A673 (cell line): ENCODE data around the gene SSTR4. TPM values are rescaled to one million over a fixed set of nuclear protein-coding genes. Genes with fewer than 3 reads are reported as not detected.

ENCODE experiments used
- BruUV-seq: library from RNA; stranded (reverse); fragments of 400-500 nt; replicated peaks from 2 replicates; lab custom pipeline; 2021; lab: Mats Ljungman, UMichigan
- CTCF ChIA-PET: fragments of 300-600 bp; sonication (Branson Sonifier 250); formaldehyde crosslinking; loops from one replicate; lab custom pipeline; 2022; ENCODE audit warnings: antibody characterized with exemption; lab: Charles Lee
- POLR2A ChIA-PET: fragments of 300-600 bp; sonication (Branson Sonifier 250); formaldehyde crosslinking; loops from one replicate; lab custom pipeline; 2022; ENCODE audit warnings: antibody characterized with exemption; ENCODE audit not compliant: low non-redundant PET; lab: Charles Lee
- DNase-seq: peaks from one replicate; pipeline ENCODE4 v3.0.0-alpha.2; 2015; ENCODE audit warnings: low spot score
- H3K27ac ChIP-seq: fragments of 200-600 bp; sonication (generic); 2 replicates; pipeline ENCODE4 v1.5.1; 2016; ENCODE audit warnings: mixed run types, low read depth, mild to moderate bottlenecking, mixed read lengths, antibody characterized with exemption, low read length; ENCODE audit not compliant: poor library complexity, severe bottlenecking
- H3K27me3 ChIP-seq: fragments of 200-600 bp; sonication (generic); replicated peaks from 2 replicates; pipeline ENCODE4 v1.6.1; 2017; ENCODE audit warnings: mixed run types, low read depth, mild to moderate bottlenecking, mixed read lengths, antibody characterized with exemption, low read length; ENCODE audit not compliant: insufficient read depth, poor library complexity
- H3K36me3 ChIP-seq: fragments of 200-600 bp; sonication (generic); 2 replicates; pipeline ENCODE4 v1.6.1; 2016; ENCODE audit warnings: mixed run types, mild to moderate bottlenecking, mixed read lengths, antibody characterized with exemption, low read length; ENCODE audit not compliant: insufficient read depth, poor library complexity, severe bottlenecking
- H3K4me1 ChIP-seq: fragments of 200-600 bp; sonication (generic); 2 replicates; pipeline ENCODE4 v1.6.1; 2017; ENCODE audit warnings: mixed run types, mild to moderate bottlenecking, mixed read lengths, antibody characterized with exemption, low read length; ENCODE audit not compliant: insufficient read depth, poor library complexity, severe bottlenecking
- H3K4me3 ChIP-seq: fragments of 200-600 bp; sonication (generic); 2 replicates; pipeline ENCODE4 v1.5.1; 2016; ENCODE audit warnings: low read depth, mixed run types, mild to moderate bottlenecking, mixed read lengths, low read length; ENCODE audit not compliant: poor library complexity, severe bottlenecking
- H3K9me3 ChIP-seq: fragments of 200-600 bp; sonication (generic); 2 replicates; pipeline ENCODE4 v1.6.1; 2016; ENCODE audit warnings: mixed run types, low read depth, mild to moderate bottlenecking, mixed read lengths, antibody characterized with exemption, low read length; ENCODE audit not compliant: poor library complexity, severe bottlenecking
- CTCF ChIP-seq: fragments of 300-800, 200-600 bp; sonication (generic); conservative IDR thresholded peaks from 2 replicates; pipeline ENCODE4 v1.5.1; 2017; ENCODE audit warnings: low read depth, mild to moderate bottlenecking, antibody characterized with exemption, low read length, moderate library complexity, mixed read lengths
- EZH2 ChIP-seq: fragments of 200-600 bp; sonication (generic); IDR thresholded peaks from 2 replicates; pipeline ENCODE4 v1.6.1; 2017; ENCODE audit warnings: borderline replicate concordance, low read depth, mild to moderate bottlenecking, mixed read lengths, antibody characterized with exemption, low read length; ENCODE audit not compliant: poor library complexity, severe bottlenecking
- intact Hi-C: fragments of 100-400 bp; cut with micrococcal nuclease; formaldehyde crosslinking; loops from one replicate; pipeline ENCODE4 v1.10.0; 2022; ENCODE audit not compliant: unreplicated experiment
- total RNA-seq: library from RNA; stranded (reverse); gene quantifications from 2 replicates; pipeline ENCODE4 v1.2.3, GENCODE V29; 2021

SSTR4 gene
- total RNA-seq, 1 experiment from 2014 or later, result not detected

- CTCF ChIA-PET, result interaction anchor here (0.6 to 1.0 kb wide), 2 partner anchors 172 to 1380 kb away, joined by 3 to 4 read pairs; no protein-coding TSS in a partner anchor
- intact Hi-C loops, result no loop called here
Observed at GRCh38 chr20:23085436-23086055, 50.4 kb downstream of the SSTR4 start.

GRCh38 chr20:23086056-23086566 is 51.0 kb downstream of the SSTR4 start, which contains the start of gene CD93:
CD93 (minus strand) TSS chr20:23086324; CDS start chr20:23086192, 132 bp downstream.
- CTCF ChIA-PET, result interaction anchor here (0.6 to 1.0 kb wide), 2 partner anchors 172 to 1381 kb away, joined by 3 to 4 read pairs; no protein-coding TSS in a partner anchor
- H3K4me1 ChIP-seq, result no peaks in the 10 kb centered on the region
- no TSS peak for BruUV-seq
- TF ChIP-seq EZH2, result no peak
- TF ChIP-seq CTCF, result no peak
- H3K27ac ChIP-seq, result no peak within 1 kb of the TSS
- POLR2A ChIA-PET, result no interaction called here
- no peaks in the 10 kb centered on the region for H3K36me3 ChIP-seq
- peaks cover 15% of the 10 kb centered on the region for H3K27me3 ChIP-seq
- H3K9me3 ChIP-seq, result no peaks in the 10 kb centered on the region
- no peak within 1 kb of the TSS for H3K4me3 ChIP-seq
- intact Hi-C loops, result no loop called here
- DNase-seq, result peak; percentile 5

More at GRCh38 chr20:23085436-23086055, 50.4 kb downstream of the SSTR4 start:
- H3K4me1 ChIP-seq, result no peaks in the 10 kb centered on the region
- no peak overlapping the region for H3K4me3 ChIP-seq
- H3K36me3 ChIP-seq, result no peaks in the 10 kb centered on the region
- no peaks in the 10 kb centered on the region for H3K9me3 ChIP-seq
- H3K27ac ChIP-seq, result no peak overlapping the region
- POLR2A ChIA-PET, result interaction anchor here (0.6 kb wide), 1 partner anchor 43 kb away, joined by 4 read pairs; no protein-coding TSS in a partner anchor
- peaks cover 11% of the 10 kb centered on the region for H3K27me3 ChIP-seq
- BruUV-seq, result no TSS peak
- DNase-seq, result no peak
- no peak for TF ChIP-seq EZH2

- Histone ChIP-seq H3K4me3 (no peak overlapping the region), H3K9me3 (no peaks in the 10 kb centered on the region), H3K4me1 (no peaks in the 10 kb centered on the region), H3K27ac (no peak overlapping the region), H3K36me3 (no peaks in the 10 kb centered on the region), H3K27me3 (peaks cover 16% of the 10 kb centered on the region)
- BruUV-seq, result no TSS peak
- DNase-seq, result no peak
- intact Hi-C loops, result no loop called here
- ChIA-PET POLR2A (no interaction called here), CTCF (no interaction called here)
- TF ChIP-seq CTCF, result no peak
- no peak for TF ChIP-seq EZH2
Observed at GRCh38 chr20:23086931-23087411, 51.9 kb downstream of the SSTR4 start.
